DOHH2 (cell line): ENCODE measurements around the gene FBXL14.

Experiments
- H3F3A ChIP-seq: fragments of 200-600 bp; sonication (generic), shearing (Covaris generic); 2 replicates; pipeline ENCODE4 v1.6.0; 2016; ENCODE audit warnings: antibody characterized with exemption, mild to moderate bottlenecking; ENCODE audit not compliant: control insufficient read depth, insufficient read depth
- H3K27ac ChIP-seq: fragments of 200-600 bp; sonication (generic); 2 replicates; pipeline ENCODE4 v1.5.1; 2014; ENCODE audit warnings: low read depth, mild to moderate bottlenecking, low read length, moderate library complexity
- H3K27me3 ChIP-seq: fragments of 200-600 bp; sonication (generic); 2 replicates; pipeline ENCODE4 v1.6.1; 2014; ENCODE audit warnings: mild to moderate bottlenecking, low read length, mixed read lengths; ENCODE audit not compliant: control insufficient read depth
- H3K36me3 ChIP-seq: fragments of 200-600 bp; sonication (generic); 2 replicates; pipeline ENCODE4 v1.6.1; 2014; ENCODE audit warnings: mild to moderate bottlenecking, low read length, moderate library complexity, mixed read lengths; ENCODE audit not compliant: control insufficient read depth
- H3K4me1 ChIP-seq: fragments of 200-600 bp; sonication (generic); 2 replicates; pipeline ENCODE4 v1.6.1; 2014; ENCODE audit warnings: mild to moderate bottlenecking, low read length, mixed read lengths; ENCODE audit not compliant: control insufficient read depth
- H3K4me2 ChIP-seq: fragments of 200-600 bp; sonication (generic); 2 replicates; pipeline ENCODE4 v1.6.0; 2014; ENCODE audit warnings: mild to moderate bottlenecking, low read length, moderate library complexity
- H3K4me3 ChIP-seq: fragments of 200-600 bp; sonication (generic); 2 replicates; pipeline ENCODE4 v1.5.1; 2014; ENCODE audit warnings: mild to moderate bottlenecking, low read length, mixed read lengths
- H3K79me2 ChIP-seq: fragments of 200-600 bp; sonication (generic); 2 replicates; pipeline ENCODE4 v1.6.1; 2014; ENCODE audit warnings: mild to moderate bottlenecking, low read length, mixed read lengths; ENCODE audit not compliant: control insufficient read depth
- H3K9me2 ChIP-seq: fragments of 200-600 bp; sonication (generic); replicated peaks from 2 replicates; pipeline ENCODE4 v1.6.1; 2014; ENCODE audit warnings: mild to moderate bottlenecking, low read length, mixed read lengths; ENCODE audit not compliant: control insufficient read depth
- H3K9me3 ChIP-seq: fragments of 200-600 bp; sonication (generic); 2 replicates; pipeline ENCODE4 v1.6.1; 2014; ENCODE audit warnings: antibody characterized with exemption, low read length, mixed read lengths; ENCODE audit not compliant: control insufficient read depth, insufficient read depth
- H4K20me1 ChIP-seq: fragments of 200-600 bp; sonication (generic); 2 replicates; pipeline ENCODE4 v1.6.0; 2014; ENCODE audit warnings: low read depth, mild to moderate bottlenecking, antibody characterized with exemption, low read length, moderate library complexity; ENCODE audit not compliant: control insufficient read depth, insufficient read depth
- CTCF ChIP-seq: fragments of 200-600 bp; sonication (generic); IDR thresholded peaks from one replicate; pipeline ENCODE4 v1.5.1; 2014; ENCODE audit warnings: antibody characterized with exemption, mild to moderate bottlenecking, low read depth, low read length; ENCODE audit not compliant: poor library complexity, severe bottlenecking
- EZH2phosphoT487 ChIP-seq: fragments of 200-600 bp; sonication (generic); IDR thresholded peaks from 2 replicates; pipeline ENCODE4 v1.6.1; 2017; ENCODE audit warnings: borderline replicate concordance, mild to moderate bottlenecking, antibody characterized with exemption, low read length, moderate library complexity, mixed read lengths

FBXL14 gene

DNA sequence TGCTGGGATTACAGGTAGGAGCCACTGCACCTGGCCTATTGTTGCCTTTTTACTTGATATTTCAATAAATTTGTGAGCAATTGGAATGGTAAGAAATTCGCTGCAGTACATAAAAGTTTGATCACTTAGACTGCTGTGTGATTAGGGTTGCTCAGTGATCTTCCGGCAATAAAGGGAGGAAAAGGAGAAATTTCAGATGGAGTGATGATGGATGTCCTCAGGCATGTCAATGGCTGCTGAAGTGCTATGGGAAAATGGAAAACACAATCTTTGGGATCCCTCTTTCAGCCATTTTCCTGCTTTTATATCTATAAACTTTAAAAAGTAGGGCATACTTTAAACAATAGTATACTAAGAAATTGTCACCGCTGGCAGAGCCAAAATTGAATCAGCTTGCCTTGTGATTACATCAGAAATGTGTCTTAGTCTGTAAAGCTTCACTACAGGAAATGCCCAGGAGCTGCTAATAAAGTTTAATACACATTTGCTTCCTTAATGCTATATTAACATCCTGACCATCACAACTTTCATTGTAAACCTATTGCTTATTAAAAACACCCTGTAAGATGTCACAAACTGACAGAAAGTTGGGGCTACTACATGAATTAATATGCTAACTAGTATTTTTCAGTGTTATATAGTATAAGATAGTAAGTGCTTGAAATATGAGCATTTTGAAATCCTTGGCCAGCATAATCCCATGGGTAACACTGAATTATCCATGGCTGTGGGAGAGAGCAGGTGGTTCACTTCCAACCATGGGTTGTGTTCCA lies 13.7 kb upstream of the FBXL14 start:
- no peak overlapping the region for H3K27ac ChIP-seq
- H3K4me1 ChIP-seq, result peaks cover 30% of the 10 kb centered on the region
- TF ChIP-seq EZH2phosphoT487, result no peak
- TF ChIP-seq CTCF, result no peak
- H3K4me2 ChIP-seq, result peak overlapping the region; percentile 66
- no peaks in the 10 kb centered on the region for H3K79me2 ChIP-seq
- H3K9me3 ChIP-seq, result no peaks in the 10 kb centered on the region
- H3K36me3 ChIP-seq, result no peaks in the 10 kb centered on the region
- 0 out of 2 replicates have a peak, but pooled peaks cover 4% of the 10 kb centered on the region for H3K27me3 ChIP-seq
- H3K4me3 ChIP-seq, result peak overlapping the region; percentile 31
- H4K20me1 ChIP-seq, result no peaks in the 10 kb centered on the region
- 0 out of 2 replicates have a peak, but pooled peaks cover 8% of the 10 kb centered on the region for H3F3A ChIP-seq
- H3K9me2 ChIP-seq, result no peaks in the 10 kb centered on the region

- no peak overlapping the region for H3K27ac ChIP-seq
- peak overlapping the region; percentile 75 for H3K4me3 ChIP-seq
- no peaks in the 10 kb centered on the region for H3K36me3 ChIP-seq
- no peaks in the 10 kb centered on the region for H3K79me2 ChIP-seq
- H3K4me2 ChIP-seq, result peak overlapping the region; percentile 91
- no peaks in the 10 kb centered on the region for H3K9me3 ChIP-seq
- H4K20me1 ChIP-seq, result no peaks in the 10 kb centered on the region
- H3K9me2 ChIP-seq, result no peaks in the 10 kb centered on the region
- no peak for TF ChIP-seq EZH2phosphoT487
- no peak for TF ChIP-seq CTCF
- peaks cover 43% of the 10 kb centered on the region for H3K4me1 ChIP-seq
- no peaks in the 10 kb centered on the region for H3K27me3 ChIP-seq
- 0 out of 2 replicates have a peak, but pooled peaks cover 9% of the 10 kb centered on the region for H3F3A ChIP-seq
Measured at GRCh38 chr12:1606021-1606622, 11.7 kb upstream of the FBXL14 start.

DNA sequence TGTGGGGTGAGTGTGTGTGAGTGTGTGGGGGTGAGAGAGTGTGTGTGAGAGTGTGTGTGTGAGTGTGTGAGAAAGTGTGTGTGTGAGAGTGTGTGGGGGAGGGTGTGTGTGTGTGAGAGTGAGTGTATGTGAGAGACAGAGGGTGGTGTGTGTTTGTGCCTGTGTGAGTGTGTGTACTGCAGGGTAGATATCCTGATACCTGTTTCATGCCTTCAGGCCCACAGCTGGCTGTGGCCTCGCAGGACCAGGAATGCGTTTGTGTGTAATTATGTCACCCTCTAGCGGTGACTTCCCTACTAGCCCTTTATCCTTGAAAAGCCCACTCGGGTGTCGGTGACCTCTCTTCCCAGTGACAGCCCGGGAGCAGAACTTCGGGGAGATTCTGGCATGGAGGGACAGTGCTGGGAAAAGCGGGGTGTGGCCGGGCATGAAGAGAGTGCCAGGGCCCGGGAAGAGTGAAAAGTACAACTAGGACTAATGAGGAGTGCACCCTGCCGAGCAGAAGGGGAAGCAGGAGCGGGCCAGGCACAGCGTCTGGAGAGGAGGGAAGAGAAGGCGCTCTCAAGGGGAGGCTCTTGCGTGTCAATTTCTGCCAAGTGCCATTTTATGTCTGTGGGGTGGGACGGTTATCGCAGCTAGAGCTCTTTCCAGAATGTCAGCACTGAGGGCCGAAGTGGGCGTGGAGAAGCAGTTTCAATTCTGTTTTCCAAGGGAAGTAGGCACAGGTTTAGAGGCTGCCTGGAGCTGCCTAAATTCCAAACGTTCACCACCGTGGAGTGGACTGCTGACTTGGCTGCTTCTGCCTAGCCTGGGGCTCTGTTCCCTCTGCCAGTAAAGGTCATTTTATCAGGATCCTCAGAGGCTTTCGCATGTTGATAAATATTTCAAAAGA lies 11.0 kb upstream of the FBXL14 start:
- Histone ChIP-seq H3K9me2 (no peaks in the 10 kb centered on the region), H4K20me1 (no peaks in the 10 kb centered on the region), H3K4me2 (peak overlapping the region; percentile 91), H3K9me3 (no peaks in the 10 kb centered on the region), H3K36me3 (no peaks in the 10 kb centered on the region), H3K79me2 (no peaks in the 10 kb centered on the region), H3K27ac (no peak overlapping the region), H3K27me3 (no peaks in the 10 kb centered on the region), H3F3A (peaks cover 9% of the 10 kb centered on the region; the same call in 1 of the 2 replicates), H3K4me3 (peak overlapping the region; percentile 75), H3K4me1 (peaks cover 46% of the 10 kb centered on the region)
- TF ChIP-seq CTCF (peak; percentile 88), EZH2phosphoT487 (no peak)
